Measurements from ENCODE around the gene PCNX1. TPM values are rescaled to one million over a fixed set of nuclear protein-coding genes. Genes with fewer than 3 reads are reported as not detected.

PCNX1 gene
- total and polyA plus RNA-seq, 2 of the 4 experiments (the other 2 are of a cell fraction), result 15.0 to 43.7 TPM

- Histone ChIP-seq H4K8ac (ENCODE audit: low read depth in 2 of 2, low read length in 2 of 2) (no peak overlapping the region; a peak in 1 of 4 replicates), H2BK15ac (ENCODE audit: low read depth, low read length) (no peak overlapping the region), H2AK9ac (replicated peaks; ENCODE audit: low read depth, low read length, poor library complexity) (no peak overlapping the region), H3K9me3 (ENCODE audit: control insufficient read depth, insufficient read depth, low read length) (no peaks in the 10 kb centered on the region), H3K14ac (replicated peaks; ENCODE audit: low read depth, low read length) (no peak overlapping the region), H3K4ac (ENCODE audit: low read depth, low read length) (no peak overlapping the region; the same call in 1 of the 2 replicates), H3K4me1 (ENCODE audit: control insufficient read depth, insufficient read depth, low read length) (peaks cover 8% of the 10 kb centered on the region), H3K9me1 (ENCODE audit: insufficient read depth, low read length) (no peaks in the 10 kb centered on the region), H3K27ac (ENCODE audit: insufficient read depth, low read length) (no peak overlapping the region), H2AFZ (replicated peaks; ENCODE audit: low read length, poor library complexity) (no peak overlapping the region), H3K56ac (ENCODE audit: extremely low read depth, insufficient read depth, low read length) (no peak overlapping the region), H4K20me1 (ENCODE audit: insufficient read depth, low read length) (no peaks in the 10 kb centered on the region), H3K4me3 (ENCODE audit: insufficient read depth, low read depth, low read length) (no peak overlapping the region), H2BK5ac (ENCODE audit: low read depth, low read length, poor library complexity, severe bottlenecking) (no peak overlapping the region), H3K79me1 (ENCODE audit: low read depth in 1 of 2, low read length in 2 of 2) (no peaks in the 10 kb centered on the region), H3K18ac (ENCODE audit: low read depth, low read length) (no peak overlapping the region), H2BK20ac (ENCODE audit: low read depth, low read length) (no peak overlapping the region), H3K23ac (ENCODE audit: low read depth, low read length) (no peak overlapping the region), H3K9ac (ENCODE audit: low read depth, low read length) (no peak overlapping the region), H4K91ac (ENCODE audit: insufficient read depth, low read depth, low read length) (no peak overlapping the region), H3K27me3 (ENCODE audit: control insufficient read depth, insufficient read depth, low read length) (no peaks in the 10 kb centered on the region), H2AK5ac (ENCODE audit: low read depth, low read length) (no peak overlapping the region), H4K5ac (ENCODE audit: low read depth, low read length) (no peak overlapping the region), H3K4me2 (ENCODE audit: low read depth, low read length) (no peak overlapping the region), H2BK120ac (ENCODE audit: low read depth, low read length) (peak overlapping the region; percentile 16; the same call in 1 of the 2 replicates), H3K36me3 (ENCODE audit: control insufficient read depth, insufficient read depth, low read length) (no peaks in the 10 kb centered on the region)
- ChIA-PET POLR2A (ENCODE audit: unreplicated experiment) (no interaction called here), CTCF (no interaction called here)
- in situ Hi-C loops (cut with MboI; ENCODE audit: low sequenced_read_pairs) (no loop called here), intact Hi-C loops (cut with micrococcal nuclease) (no loop called here), dilution Hi-C loops (cut with HindIII; ENCODE audit: low sequenced_read_pairs, unreplicated experiment) (no loop called here)
- WGBS, 2 experiments (ENCODE audit: extremely low coverage in 2 of 2, insufficient read length in 1 of 2), result no CpG with 5 or more reads among the region's 6 CpGs
- ATAC-seq (ENCODE audit: low read depth), result peak; percentile 19; the same call in 1 of the 2 replicates
- BruUV-seq (replicated peaks), result no TSS peak
- TF ChIP-seq RCOR1 (IDR thresholded peaks at IDR 0.05; ENCODE audit: insufficient replicate concordance, low read length), result no peak
- TF ChIP-seq BHLHE40 (IDR thresholded peaks at IDR 0.05; ENCODE audit: low read depth, low read length), result no peak
- TF ChIP-seq RAD21 (IDR thresholded peaks at IDR 0.05; ENCODE audit: low read length), result no peak
- DNase-seq, result peak; percentile 66
Measured at GRCh38 chr14:70882776-70883492, 24.3 kb upstream of the PCNX1 start.
